HG03097 (cell line): ENCODE results near the gene FZD10.

ENCODE experiments used
- ATAC-seq: cut with Tn5 transposase; IDR thresholded peaks from one replicate; pipeline ENCODE4 v1.9.1; 2021; ENCODE audit not compliant: unreplicated experiment, low FRiP score

Gene FZD10

GRCh38 chr12:130162267-130162666 is at the start of gene FZD10:
Gene FZD10 (plus strand): TSS chr12:130162464. CDS start chr12:130162943, 479 bp downstream.
- no peak for ATAC-seq

GRCh38 chr12:130114952-130115351 is 47.3 kb upstream of the FZD10 start:
- ATAC-seq, result no peak

- no peak for ATAC-seq
Measured at GRCh38 chr12:130115646-130116045, 46.6 kb upstream of the FZD10 start.

- ATAC-seq, result no peak
Measured at GRCh38 chr12:130116791-130117190, 45.5 kb upstream of the FZD10 start.

GRCh38 chr12:130117233-130117632 is 45.0 kb upstream of the FZD10 start:
- ATAC-seq, result no peak

- ATAC-seq, result no peak
Measured at GRCh38 chr12:130117701-130118100, 44.6 kb upstream of the FZD10 start.

GRCh38 chr12:130118181-130118580 is 44.1 kb upstream of the FZD10 start:
- no peak for ATAC-seq

- no peak for ATAC-seq
Measured at GRCh38 chr12:130119241-130119861, 42.9 kb upstream of the FZD10 start.

- no peak for ATAC-seq
Measured at GRCh38 chr12:130120012-130120805, 42.1 kb upstream of the FZD10 start.

- no peak for ATAC-seq
Measured at GRCh38 chr12:130121226-130122000, 40.9 kb upstream of the FZD10 start.

GRCh38 chr12:130122356-130122755 is 39.9 kb upstream of the FZD10 start:
- no peak for ATAC-seq

- no peak for ATAC-seq
Measured at GRCh38 chr12:130124106-130124505, 38.2 kb upstream of the FZD10 start.

- ATAC-seq, result no peak
Measured at GRCh38 chr12:130124605-130125244, 37.5 kb upstream of the FZD10 start.

GRCh38 chr12:130126023-130126432 is 36.2 kb upstream of the FZD10 start:
- no peak for ATAC-seq

GRCh38 chr12:130127532-130127911 is 34.7 kb upstream of the FZD10 start:
- ATAC-seq, result no peak

- ATAC-seq, result no peak
Measured at GRCh38 chr12:130127912-130128789, 34.1 kb upstream of the FZD10 start.

- ATAC-seq, result no peak
Measured at GRCh38 chr12:130128790-130129735, 33.2 kb upstream of the FZD10 start.

- ATAC-seq, result no peak
Measured at GRCh38 chr12:130130346-130130745, 31.9 kb upstream of the FZD10 start.

GRCh38 chr12:130131025-130131424 is 31.2 kb upstream of the FZD10 start:
- ATAC-seq, result no peak
